ENCODE data around the gene RUNX2.
A peak's percentile ranks its signal among the peaks of the same experiment; 100 is the strongest.

The RUNX2 gene

DNA sequence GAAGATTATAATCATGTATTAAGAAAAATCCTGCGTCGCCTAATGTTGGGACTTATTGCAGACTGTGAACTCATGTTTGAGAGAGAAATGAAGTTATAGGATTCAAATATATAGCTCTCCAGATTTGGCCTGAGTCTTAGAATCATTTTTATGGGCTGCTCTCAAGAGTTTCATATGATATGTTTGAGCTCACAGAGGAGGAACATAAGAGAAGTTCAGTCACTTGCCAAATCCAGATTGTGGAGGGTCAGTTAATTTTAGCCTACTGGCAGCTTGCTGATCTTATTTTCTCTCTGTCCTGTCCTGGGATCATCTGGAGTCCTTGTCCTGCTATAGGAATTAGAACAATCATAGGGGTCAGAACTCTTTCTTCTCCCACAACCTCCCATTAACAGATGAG lies 235.7 kb downstream of the RUNX2 start:
- no peak for DNase-seq

- DNase-seq = no peak
Observed at GRCh38 chr6:45566882-45567281, 238.8 kb downstream of the RUNX2 start.

DNA sequence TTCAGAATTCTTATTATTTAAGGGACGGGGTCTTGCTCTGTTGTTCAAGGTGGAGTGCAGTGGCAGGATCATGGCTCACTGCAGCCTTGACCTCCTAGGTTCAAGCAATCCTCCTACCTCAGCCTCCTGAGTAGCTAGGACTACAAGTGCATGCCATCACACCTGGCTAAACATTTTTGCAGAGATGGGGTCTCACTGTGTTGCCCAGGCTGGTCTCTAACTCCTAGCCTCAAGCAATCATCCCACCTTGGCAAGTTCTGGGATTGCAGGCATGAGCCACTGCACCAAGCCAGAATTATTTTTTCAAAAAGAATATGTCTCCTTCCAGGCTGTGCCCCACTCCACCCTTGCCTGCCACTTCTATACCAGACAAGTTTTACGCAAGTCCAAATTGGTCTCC lies 239.7 kb downstream of the RUNX2 start:
- no peak for DNase-seq

GRCh38 chr6:45568626-45569025 lies 240.5 kb downstream of the RUNX2 start:
- DNase-seq = no peak

DNA sequence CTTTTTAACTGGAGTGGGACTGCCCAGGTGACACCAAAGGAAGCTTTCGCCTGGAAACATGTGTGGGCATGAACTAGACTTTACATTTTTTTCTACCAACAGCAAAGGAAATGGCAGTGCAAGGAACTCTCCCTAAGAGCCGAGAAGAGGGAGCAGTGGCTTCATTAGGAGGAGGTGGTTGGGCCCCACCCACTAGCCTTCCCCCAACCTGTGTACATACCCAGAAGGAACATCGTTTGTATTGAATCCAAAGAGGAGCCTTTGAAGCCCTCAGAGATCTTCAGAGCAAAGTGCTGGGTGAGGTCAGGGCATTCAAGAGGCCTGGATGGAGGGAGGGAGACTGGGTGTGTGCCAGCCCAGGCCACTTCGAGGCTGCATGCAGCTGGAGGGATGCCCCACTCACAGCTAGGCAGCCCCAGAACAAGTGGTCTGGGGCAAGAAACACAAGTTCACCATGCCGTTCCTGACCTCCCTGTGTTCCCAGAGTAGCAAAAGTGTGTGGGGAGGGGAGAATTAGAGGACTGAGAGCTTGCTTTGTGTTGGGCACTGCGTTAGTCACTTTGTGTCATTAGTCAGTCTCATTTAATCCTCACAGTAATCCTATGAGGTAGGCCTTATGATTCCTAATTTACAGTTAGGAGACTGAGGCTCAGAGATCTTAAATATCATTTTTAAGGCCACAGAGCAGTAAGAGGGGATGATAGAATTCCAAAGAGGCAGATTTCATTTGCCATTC lies 241.2 kb downstream of the RUNX2 start:
- DNase-seq = no peak

DNA sequence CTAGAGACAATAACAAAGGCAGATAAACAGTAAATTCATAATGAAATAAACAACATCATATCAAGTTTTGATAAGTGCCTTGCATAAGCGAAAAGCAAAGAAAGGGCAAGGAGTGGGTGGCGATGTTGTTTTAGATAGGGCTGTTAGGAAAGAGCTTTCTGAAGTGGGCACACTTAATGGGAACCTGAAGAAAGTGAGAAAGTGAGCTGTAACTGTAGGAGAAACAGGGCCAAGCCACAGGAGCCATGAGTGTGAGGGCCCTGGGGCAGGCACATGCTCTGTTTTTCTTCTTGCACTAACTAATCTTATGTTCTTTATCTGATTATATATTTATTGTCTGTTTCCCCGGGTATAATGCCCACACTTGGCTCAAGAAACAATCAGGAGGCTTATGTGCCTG lies 243.0 kb downstream of the RUNX2 start:
- no peak for DNase-seq

- DNase-seq = no peak
Observed at GRCh38 chr6:45572833-45573232, 244.7 kb downstream of the RUNX2 start.

- no peak for DNase-seq
Observed at GRCh38 chr6:45574014-45574461, 245.9 kb downstream of the RUNX2 start.

- DNase-seq = no peak
Observed at GRCh38 chr6:45574885-45575284, 246.8 kb downstream of the RUNX2 start.

DNA sequence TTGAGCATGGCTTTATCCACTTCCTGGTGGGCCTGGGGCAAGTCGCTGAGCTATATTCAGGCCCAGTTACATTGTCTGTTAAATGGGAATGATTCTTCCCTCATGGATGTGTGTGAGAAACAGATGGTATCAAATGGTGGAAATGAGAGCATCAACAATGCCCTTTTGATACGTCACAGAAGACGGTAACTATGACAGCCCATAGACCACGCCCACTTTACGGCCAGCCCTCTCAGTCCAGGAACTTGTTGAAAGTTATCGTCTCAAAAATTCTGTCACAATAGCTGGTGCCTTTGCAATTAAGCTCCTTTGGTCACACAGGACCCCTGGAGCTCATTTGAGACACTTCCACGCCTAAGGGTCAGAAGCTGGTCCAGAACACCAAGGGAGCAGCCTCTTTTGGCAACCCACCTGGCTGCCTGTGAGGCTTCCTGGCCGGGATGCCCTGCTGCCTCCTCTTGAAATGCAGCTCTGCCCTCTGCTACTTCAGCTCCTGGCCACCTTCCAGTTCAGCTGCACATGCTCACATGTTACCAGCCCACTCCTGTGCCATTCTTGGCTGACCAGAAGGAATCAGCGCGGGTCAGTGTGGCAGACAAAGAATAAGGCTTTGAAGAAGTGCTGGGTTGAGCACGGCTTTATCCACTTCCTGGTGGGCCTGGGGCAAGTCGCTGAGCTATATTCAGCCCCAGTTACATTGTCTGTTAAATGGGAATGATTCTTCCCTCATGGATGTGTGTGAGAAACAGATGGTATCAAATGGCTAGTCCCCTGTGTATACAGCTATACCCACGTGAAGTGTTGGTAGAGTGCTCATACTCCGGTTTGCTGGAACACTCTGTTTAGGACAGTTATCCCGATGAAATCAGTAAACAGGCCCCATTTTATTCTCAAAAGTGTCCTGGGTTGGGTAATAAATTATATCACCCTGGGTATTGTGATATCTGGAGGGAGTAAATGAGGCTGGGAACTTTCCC lies 248.8 kb downstream of the RUNX2 start:
- DNase-seq = no peak

- no peak for DNase-seq
Observed at GRCh38 chr6:45577836-45578504, 249.8 kb downstream of the RUNX2 start.

- DNase-seq = no peak
Observed at GRCh38 chr6:45584127-45584526, 256.0 kb downstream of the RUNX2 start.

- DNase-seq = peak; percentile 72
Observed at GRCh38 chr6:45586216-45587171, 258.4 kb downstream of the RUNX2 start.

DNA sequence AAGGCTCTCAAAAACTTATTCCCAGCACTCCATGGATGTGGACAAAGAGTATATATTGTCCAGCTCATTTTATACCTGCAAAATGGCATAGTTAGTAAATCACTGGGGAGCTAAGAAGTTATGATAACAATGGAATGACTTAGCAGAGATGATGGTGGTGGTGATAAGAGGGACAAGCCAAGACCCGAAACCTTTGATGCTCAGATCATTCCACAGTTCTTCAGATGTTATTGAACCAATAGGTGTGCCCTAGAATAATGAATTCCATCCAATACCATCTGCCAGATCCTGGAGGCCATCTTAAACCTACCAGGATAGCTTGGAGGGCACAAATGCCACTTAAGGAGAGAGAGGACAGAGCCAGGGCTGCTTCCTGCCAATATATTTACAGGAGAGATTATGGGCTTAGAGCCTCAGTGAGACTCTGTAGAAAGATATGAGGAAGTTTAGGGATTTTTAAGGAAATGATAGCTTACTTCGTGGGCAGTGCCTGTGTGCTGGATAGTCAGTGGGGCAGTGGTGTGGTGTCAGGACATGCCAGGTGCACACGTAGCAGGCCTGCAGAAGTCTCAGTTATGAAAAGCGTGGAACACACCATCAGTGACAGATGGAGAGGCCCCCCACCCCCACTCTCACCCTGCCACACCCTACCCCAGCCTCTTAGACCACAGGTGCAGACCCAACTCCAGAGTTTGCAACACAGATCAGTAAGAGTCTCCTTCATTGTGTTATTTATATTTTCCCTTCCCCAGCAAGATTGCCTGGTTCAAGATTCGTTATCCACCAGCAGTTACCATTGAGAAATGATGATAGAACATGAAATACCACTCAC lies 259.3 kb downstream of the RUNX2 start:
- no peak for DNase-seq

GRCh38 chr6:45589367-45589766 lies 261.2 kb downstream of the RUNX2 start:
- DNase-seq = no peak

DNA sequence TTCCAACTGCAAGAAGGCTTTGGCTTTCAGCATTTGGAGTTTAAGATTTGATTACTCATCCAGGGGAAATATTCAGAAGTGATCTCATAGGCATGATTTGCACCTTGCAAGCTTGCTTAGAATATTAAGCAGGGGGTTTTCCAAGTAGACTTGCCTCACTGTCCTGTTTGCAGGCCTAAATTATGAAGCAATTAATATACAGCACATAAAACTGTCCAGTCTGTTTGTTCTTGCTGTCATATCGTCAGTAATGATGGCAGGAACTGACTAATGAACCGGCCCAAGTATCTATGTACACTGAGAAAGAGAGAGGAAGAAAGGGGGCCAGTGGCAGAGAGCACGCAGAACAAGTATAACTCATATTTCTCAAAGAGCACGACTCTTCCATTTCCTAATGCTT lies 262.1 kb downstream of the RUNX2 start:
- no peak for DNase-seq

DNA sequence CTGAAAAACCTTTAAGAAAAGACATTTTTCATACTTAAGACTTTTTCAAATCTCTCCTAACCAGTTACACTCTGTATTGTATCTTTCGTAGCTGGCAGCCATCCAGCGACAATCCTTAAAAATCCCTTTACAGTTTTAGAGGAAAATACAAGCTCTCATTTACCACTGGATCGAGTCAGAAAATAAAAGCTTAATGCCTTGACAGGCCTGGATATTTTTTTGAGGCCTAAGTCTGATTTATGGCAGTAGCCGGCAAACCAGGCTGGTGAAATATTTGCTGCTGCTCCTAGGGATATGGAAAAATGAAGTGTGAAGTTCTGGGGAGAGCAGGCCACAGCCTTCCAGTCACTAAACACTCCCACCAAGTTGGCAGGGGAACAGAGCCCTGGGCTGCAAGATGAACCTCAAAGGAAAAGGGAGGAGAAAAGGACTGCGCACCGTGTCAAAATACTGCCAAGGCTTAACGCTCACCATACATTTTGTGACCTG lies 262.6 kb downstream of the RUNX2 start:
- no peak for DNase-seq

- no peak for DNase-seq
Observed at GRCh38 chr6:45591306-45591705, 263.2 kb downstream of the RUNX2 start.

DNA sequence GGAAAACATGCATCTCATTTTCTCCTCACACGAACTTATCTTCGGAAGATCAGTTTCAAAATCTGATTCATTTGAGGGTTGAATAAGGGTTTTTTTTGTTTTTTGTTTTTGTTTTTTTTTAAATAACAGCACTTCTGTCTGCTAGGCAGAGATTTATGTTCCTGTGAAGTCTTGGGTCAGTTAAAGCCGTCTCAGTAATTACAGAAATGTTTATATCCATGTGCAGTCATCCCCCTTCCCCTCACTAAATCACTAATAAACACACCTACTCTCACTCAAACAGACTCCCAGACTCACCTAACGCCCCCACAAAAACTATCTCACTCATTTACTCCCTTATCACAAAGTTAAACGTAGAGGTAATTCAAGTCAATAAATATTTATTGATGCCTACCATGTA lies 263.8 kb downstream of the RUNX2 start:
- DNase-seq = no peak

DNA sequence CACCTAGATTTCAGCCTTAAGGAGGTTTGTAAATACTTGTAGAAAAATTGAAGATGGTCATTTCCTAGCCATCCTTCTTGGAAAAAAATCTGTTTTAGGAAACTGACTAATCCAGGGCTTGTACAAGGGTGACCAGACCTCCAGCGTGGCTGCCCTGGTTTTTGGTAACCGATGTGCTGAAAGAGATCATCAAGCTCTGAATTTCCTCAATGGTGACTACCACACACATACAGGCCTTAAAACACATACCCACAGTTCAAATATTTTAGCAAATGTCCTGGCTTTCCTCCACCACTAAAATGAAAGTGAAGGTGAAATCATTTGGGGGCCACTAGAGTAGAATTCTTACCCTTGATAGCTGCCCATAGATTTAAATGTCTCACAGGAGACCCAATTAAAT lies 264.9 kb downstream of the RUNX2 start:
- no peak for DNase-seq
